Activated CD4-positive, alpha-beta T cell treated with anti-CD3 and anti-CD28 coated beads for 24 hours (primary cell): ENCODE results near the gene BORCS6.
"Not testable (repeated sequence)": the region's sequence is repeated elsewhere in the genome, so short reads cannot be mapped to it uniquely, and the experiment has no call there.

ENCODE experiments used
- DNase-seq, 2 donors: peaks; one replicate each; pipeline ENCODE4 v3.0.0-alpha.2; 2020; ENCODE audit warnings: low read depth in 2 of 2

The BORCS6 gene

DNA sequence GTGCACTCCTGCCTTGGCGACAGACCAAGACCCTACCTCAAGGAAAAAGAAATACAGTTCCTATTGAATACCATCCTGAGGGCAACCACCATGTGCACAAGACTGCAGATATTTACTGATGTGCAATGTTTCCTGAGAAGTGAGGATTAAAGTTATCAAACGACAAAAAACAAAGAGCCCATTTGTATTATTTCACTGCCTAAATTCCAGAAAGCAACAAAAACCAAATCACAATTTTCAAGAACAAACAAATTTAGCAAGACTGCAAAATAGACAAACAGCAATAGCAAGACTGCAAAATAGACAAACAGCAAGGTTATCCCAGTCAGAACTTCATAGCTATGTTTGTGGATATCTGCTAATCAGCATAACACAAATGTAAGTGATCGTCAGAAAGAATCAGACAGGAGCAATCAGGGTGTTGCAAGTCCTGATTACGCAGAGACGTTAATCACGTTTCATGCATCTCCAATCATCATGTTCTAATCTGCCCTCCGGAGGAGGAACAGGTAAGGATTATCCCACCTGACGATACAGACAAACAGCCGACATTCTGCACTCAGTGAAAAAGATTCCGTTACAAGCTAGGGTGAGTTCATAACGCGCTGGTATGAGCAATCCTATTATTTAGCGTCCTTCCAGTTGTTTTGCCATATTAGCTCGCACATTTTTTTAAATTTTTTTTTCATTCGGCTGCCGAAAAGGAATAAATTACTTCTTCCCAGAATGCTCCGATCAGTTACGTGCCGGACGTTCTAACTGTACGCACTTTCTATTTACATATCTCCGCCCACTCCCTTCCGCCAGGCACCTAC lies 16.7 kb downstream of the BORCS6 start:
- peak; percentile 73 to 77 for DNase-seq

DNA sequence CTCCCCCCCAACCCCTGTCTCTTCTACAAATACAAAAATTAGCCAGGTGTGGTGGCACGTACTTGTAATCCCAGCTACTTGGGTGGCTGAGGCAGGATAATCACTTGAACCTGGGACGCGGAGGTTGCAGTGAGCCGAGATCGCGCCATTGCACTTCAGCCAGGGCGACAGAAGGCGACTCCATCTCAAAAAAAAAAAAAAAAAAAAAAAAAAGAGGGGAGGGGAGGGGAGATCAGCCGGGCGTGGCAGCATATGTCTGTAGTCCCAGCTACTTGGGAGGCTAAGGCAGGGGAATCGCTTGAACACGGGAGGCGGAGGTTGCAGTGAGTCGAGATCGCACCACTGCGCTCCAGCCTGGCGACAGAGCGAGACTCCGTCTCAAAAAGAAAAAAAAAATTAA lies 19.8 kb downstream of the BORCS6 start:
- DNase-seq, result not testable (repeated sequence)

DNA sequence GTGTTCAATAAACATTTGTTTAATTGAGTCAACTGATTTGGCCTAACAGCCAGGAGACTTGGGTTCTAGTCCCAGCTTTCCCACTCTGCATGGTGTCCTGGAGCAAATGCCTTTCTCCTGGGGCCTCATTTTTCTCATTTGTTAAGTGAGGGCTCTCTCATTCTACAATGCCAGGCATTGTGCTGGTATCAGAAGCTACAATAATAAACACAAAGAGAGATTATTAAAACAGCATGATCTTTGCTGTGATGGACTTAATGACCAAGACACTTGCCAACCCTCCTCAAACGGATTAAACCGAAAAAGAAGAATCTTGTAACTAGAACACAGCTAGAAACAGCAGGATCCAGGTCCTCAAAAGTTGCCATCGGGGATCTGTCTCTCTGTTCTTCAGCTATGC lies 22.5 kb downstream of the BORCS6 start:
- DNase-seq, result no peak

DNA sequence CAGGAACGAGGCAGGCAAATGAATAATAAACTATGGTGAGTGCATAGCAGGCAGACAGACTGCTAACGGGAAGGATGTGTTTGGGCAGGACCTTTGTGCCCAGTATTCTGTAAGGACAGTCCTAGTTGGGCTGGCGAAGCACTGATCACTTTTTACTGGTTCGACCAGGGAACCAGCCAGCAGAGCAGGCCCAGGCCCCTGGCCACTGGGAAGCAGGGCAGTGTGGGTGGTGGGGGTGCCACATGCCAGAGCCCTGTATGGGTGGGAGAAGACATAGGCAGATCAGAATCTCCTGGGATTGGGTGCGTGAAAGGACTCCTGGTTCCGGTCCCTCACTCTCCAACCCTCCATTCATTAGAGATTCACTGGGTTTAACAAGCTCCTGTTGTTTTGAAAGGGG lies 23.2 kb downstream of the BORCS6 start:
- no peak for DNase-seq

DNA sequence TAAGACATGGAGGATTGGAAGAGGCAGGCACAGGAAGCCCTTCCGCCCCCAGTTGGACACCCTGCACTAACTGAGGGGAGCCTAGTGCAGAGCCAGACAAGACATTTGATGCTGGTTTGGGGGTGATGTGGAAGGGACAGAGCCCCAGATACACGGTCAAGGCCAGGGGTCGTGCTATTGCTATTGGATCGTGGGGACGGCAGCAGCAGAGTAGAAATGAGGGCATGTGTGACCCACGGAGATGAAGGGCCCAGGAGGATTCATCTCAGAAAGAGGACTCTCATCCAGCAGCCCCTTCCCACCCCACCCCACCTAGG lies 25.2 kb downstream of the BORCS6 start:
- no peak for DNase-seq

DNA sequence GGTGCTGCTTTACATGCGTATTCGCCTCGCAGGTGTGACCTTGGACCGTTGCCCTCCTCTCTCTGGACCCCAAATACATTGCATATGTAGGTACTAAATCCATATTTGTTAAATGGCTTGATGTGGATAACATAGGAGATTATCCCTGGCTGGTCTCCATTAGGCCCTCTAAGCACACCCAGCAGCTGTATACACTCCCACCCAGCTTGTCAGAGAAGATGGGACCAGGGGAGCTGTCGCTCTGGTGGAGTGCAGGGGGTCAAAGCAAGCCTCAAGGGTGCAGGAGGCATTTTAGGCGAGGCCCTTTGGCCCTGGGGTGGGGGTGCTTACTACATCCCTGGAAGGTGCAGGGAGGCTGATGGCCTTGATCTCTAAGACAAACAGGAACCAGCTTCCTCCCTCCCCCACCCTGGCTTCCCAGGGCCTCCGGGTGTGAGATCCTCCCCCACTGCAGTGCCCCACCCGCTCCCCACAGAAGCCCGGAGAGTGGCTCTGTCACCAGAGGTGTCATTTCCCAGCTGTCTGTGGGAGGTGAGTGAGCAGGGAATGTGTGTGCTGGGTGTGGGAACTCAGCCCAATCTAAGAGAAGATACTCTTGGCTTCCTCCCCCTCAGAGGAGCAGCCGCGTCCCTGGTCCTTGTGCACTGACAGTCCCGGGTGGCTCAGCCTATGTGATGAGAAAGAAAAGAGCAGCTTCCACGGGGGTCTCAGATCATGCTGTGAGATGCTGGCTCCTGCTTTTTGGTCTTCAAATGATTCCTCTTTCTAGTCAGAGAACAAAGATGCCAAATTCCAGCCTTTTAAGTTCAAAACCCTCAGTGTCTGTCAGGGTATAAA lies 25.8 kb downstream of the BORCS6 start:
- peak in 1 of 2 donors; percentile 59 for DNase-seq

DNA sequence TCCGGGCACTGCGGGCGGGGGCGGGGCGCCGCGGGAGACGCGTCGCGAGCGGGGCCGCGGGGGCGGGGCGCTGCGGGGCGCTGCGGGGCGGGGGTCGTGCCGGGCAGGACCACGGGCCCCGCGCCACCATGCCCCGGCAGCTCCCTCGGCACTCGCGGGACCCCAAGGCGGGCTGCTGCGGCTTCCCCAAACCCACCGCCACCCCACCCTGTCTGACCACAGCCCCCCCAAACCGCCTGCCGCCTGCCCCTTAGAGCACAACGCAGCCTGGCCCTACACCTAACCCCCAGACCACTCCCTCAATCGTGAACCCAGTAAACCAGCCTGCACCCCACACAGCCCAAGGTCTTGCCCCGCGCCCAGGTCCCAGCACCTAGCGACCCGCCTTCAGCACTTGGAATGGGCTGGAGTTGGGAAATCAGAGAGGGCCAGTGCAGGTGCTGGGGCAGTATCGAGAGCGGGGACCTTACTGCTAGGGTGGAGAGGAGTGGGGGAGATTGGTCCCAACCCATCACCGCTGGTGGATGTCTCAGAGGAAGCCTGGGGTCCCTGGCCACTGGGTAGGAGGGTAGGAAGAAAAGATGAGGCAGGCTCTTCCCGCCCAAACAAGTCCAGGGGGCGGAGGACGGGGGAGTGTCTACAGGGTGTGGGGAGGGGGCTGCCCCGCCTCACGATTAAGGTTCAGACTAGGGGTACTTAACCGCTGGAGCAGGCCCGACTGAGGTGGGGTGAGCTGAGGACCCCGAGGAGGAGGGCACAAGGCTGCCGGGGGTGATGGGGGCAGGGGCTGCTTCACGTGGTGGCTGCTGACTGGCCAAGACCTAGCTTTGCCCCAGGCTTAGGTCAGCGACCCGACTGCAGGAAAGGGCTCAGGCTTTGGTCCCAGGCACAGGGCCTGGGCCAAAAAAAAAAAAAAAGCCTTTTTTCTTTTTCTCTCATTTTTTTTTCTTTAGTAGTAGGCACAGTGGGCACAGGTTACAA lies 26.7 kb downstream of the BORCS6 start:
- DNase-seq, result no peak

DNA sequence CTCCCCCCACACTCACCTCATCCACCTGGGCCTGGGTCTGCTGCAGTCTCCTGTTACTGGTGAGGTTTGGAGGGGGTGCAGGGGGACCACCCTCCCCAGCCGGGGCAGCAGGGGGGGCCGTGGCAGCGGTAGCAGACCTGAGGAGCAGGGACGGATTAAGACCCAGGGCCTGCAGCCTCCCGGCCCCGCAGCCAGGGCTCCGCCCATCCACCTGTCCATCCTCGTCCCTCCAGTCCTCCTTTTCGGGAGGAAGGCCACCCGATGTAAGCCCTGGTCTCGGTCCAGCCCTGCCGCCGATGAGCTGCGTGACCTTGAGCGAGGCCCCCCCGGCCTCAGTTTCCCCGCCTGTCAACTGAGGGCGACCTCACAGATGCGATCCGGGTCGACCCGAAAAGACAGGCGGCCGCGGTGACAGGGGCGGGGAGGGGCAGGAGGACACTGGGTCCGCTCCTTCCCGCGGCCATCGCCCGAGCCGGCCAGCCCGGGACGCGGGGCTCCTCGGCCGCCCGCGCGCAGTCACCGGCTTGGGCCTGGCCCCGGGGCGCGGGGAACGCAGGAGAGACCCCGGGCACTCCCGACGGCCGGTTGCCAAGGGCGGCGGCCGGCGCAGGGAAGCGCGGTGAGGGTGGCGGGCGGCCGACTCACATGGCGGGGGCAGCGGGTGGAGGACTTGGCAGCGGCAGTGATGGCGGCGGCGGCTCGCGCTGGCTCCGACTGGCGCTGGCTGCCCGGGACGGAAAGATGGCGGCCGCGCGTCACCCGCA lies 27.6 kb downstream of the BORCS6 start, which contains the start of gene VAMP2:
Gene VAMP2 (minus strand): TSS at position 716 of the 764 bp plus-strand sequence. CDS start 69 bp downstream, at position 647.
- DNase-seq, result peak in 1 of 2 donors; percentile 74

DNA sequence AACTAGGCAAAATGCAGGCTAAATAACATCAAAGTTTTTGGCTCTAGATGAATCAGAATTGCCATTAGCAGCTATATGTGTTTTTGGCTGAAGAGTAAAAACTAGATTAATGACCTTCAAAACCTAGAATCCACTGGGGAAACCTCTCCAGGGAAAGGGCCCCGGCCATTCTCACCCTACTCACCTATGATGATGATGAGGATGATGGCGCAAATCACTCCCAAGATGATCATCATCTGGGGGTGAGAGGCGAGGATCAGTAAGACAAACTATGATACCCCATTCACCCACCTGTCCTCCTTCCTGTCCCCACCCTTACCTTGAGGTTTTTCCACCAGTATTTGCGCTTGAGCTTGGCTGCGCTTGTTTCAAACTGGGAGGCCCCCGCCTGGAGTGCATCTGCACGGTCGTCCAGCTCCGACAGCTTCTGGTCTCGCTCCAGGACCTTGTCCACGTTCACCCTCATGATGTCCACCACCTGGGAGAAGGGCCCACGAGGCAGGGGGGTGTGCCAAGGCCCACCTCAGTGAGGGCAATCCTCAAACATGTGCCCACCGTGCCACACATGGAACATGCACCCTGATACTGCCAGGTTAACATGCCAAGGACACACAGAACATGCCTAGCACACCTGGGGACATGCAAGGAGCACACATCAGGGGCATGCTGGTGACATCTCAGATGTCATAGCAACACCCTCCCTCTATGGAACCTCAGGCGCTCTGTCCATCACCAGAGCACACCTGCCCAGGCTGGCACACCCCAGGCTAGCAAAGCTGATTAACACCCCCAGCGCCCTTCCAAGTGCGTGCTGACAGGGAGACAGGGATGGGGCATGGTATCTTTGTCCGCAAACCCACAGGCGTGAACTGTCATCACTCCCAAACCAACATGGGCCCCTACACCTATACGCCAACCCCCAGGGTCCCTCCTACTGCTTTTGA lies 28.4 kb downstream of the BORCS6 start:
- DNase-seq, result no peak

DNA sequence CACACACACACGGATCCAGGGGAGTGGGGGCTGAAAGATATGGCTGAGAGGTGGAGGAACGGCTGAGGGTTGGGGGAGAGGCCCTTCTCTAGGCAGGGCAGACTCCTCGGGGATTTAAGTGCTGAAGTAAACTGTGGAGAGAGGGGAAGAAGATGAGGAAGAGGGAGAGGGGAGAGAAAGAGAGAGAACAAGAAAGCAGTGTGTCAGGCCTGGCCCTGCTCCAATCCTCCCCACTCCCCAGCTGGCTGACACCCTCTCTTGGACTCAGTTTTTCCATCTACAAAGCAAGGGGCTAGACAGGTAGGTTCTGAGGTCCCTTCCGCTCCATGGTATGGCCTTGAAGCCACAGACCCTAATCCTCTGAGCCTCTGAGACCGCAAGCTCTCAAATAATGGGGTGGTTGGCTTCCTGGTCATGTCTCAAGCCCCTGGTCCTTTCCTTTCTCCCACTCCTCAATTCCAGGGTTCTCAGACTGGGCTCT lies 29.2 kb downstream of the BORCS6 start:
- DNase-seq, result no peak

DNA sequence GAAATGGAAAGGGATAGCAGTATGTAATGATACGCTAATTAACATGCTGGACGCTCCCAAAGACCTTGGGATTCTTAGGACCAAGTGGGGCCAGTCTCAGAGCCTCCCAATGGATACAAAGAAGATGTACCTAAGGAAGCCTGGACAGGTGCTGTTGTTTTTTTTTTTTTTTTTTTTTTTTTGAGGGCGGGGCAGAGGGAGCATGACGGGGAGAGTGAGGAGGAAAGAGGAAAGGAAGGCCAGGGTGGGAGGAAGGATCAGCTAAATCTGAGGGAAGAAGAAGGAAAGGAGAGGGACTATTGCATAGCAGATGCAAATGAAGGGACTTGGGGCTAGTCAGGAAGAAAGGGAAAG lies 29.8 kb downstream of the BORCS6 start:
- no peak for DNase-seq

DNA sequence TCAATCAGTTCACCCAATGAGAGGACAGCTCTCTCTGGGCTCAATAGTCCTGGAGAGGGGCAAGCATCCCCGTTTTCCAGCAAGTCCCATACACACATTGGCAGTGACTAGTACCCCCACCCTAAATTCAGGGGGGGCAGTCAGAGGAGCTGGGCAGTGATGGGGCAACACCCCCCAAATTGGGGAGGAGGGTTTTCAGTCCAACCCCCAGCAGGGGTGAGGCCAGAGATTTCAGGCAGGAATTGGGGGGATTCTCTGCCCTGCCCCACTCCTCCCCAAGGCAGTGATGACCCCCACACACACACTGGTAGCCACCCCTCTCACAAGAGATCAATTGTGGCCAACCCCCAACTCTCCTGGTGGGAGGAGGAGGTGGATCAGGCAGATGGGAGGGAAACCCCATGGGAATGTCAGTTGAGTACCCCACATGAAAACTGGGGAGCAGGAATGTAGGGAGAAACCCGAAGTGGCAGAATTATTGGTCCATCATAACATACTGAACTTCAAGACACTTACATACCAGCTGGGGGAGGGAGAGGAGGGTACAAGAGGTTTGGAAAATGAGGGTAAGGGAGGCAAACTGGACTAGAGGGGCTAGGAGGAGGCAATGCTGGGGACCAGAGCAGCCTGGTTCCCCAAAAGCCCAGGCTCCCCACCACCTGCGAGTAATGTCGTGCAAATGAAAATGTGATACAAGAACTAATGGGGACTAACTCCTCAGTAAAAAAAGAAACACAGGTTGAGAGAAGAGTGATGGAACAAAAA lies 30.3 kb downstream of the BORCS6 start:
- DNase-seq, result no peak

DNA sequence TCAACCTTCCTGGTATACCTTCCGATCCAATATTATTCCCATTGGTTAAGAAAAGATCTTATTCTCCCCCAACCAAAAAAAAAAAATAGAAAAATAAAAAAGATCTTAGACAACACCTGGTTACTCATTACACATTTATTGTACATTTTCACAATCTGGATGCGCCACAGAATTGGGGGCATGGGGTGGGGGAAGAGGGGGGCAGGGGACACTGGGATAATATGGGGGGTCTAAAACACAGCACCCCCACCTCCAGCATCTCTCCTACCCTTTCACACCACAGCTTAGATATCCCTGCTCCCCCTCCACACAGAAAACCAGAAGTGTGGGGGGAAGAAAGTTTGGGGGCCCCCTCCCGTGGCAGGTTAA lies 31.0 kb downstream of the BORCS6 start:
- no peak for DNase-seq

DNA sequence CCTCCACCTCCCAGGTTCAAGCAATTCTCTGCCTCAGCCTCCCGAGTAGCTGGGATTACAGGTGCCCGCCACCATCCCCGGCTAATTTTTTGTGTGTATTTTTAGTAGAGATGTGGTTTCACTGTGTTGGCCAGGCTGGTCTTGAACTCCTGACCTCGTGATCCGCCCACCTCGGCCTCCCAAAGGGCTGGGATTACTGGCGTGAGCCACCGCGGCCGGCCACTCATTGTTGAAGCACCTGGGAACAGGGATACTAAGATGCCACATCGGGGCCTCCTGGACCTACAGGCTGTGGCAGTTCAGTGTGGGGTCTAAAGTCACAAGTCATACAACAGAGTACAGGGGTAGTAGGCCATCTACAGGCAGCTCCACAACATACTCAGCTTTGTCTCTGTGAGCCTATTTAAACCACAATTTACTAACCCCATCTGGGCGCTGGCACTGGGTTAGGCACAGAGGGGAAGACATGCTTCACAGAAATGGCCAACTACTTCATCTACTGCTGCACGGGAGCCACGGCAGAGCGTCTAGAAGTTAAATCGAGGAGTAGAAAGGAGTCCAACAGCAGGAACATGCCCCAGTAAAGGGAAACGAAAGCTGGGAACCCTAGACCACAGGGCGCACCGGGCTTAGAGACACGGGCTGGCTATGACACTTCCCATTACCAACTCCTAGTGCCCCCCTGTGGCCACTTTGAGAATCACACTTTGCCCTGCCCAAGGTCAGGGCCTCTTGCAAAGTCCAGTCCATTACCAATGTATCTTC lies 31.5 kb downstream of the BORCS6 start:
- peak; percentile 78 to 89 for DNase-seq

DNA sequence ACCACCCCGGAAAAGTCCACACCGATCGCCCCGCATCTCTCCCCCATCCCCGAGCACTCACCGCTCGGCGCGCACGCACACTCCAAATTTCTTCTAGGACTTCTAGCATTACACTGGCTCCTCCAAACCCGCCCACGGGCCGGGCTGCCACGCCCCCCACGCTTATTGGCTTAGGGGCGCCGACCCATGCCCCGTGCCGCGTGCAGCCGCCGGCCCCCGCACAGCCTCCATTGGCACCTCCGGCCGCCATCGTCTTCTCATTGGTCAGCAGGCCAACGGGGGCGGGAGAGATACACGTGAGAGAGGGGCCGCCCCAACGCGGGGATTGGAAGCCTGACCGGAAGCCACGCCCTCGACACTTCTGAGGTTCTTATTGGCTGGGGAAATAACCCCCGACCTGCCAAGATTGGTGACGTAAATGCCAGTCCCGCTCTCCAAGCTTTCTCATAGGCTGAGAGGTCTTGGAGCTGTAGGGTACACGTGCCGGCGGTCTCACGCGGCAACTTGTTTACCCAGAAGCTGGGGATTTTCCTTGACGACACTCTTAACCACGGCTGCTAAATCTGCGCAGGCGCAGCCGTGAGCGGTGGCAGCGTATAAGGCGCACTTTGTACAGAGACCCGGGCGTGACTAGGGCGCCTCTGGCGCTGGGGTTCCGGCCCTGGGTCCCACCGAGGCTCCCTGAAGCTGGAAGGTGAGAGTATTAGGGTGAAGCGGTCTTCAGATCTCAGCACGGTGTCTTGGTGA lies 33.6 kb downstream of the BORCS6 start:
- peak; percentile 99 to 100 for DNase-seq

DNA sequence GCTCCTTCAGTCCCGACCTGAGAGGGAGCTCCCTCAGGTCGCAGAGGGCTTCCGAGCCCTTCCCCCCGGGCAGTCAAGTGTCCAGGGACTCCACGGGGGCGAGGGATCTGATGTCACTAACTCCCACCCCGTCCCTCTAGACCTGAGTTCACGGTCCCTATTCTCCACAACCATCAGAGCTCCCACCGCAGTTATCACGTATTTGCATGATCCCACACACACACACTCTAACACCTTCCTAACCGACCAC lies 34.1 kb downstream of the BORCS6 start:
- no peak for DNase-seq

DNA sequence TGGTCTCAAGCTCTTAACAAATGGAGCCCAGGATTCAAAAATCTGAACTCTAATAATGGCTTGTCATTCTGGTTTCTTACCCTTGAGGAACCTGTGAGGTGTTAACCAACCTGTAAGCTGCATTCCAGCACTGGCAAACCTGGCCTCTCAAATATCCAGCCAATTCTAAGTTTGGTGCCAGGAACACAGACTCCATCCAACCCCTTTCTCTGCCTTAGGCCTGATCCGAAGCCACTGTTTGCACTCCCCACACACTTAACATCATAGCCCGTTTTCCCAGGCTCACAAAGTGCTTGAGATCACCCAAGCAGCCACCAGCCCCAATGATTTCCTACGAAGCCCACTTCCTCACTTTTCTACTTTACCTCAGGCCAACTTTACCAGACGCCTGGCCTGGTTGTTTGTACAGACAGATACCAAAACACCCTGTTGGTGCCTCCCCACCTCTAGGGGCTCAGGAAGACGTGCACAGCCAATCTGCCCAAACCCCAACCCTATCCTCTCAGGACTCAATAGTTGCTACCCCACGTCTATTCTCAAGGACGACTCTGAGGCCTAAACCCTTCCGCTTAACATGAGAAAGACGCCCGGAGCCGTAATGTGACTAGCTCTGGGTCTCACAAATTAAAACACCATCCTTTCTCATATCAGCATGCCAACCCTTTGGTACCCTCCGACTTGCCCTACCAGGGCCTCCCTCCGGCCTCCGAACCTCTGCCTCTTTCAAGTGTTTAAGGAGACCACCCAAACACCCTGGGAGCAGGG lies 34.6 kb downstream of the BORCS6 start:
- DNase-seq, result no peak
